NCI-H226 (cell line): Measurements from ENCODE around the gene ACTN3.
"Not testable (repeated sequence)": the region's sequence is repeated elsewhere in the genome, so short reads cannot be mapped to it uniquely, and the experiment has no call there.

ENCODE experiments used
- DNase-seq: peaks from one replicate; pipeline ENCODE4 v3.0.0-alpha.2; 2015

Gene ACTN3

GRCh38 chr11:66546368-66546965, at the start of gene ACTN3:
TSS of gene ACTN3 (plus strand) at chr11:66546903. CDS start at chr11:66546938, 35 bp downstream.
- DNase-seq: no peak

GRCh38 chr11:66497206-66497605, 49.5 kb upstream of the ACTN3 start:
- DNase-seq: no peak

GRCh38 chr11:66498506-66498905, 48.2 kb upstream of the ACTN3 start:
- no peak for DNase-seq

GRCh38 chr11:66505276-66505816, 41.4 kb upstream of the ACTN3 start:
- DNase-seq: no peak

- DNase-seq: no peak
These were observed 37.6 kb upstream of the ACTN3 start for GRCh38 chr11:66509131-66509561.

GRCh38 chr11:66510271-66510989, 36.3 kb upstream of the ACTN3 start, which contains the start of gene BBS1:
TSS of gene BBS1 (plus strand) at chr11:66510635. CDS start at chr11:66510660, 25 bp downstream.
- DNase-seq: peak; percentile 68

- no peak for DNase-seq
These were observed 35.7 kb upstream of the ACTN3 start for GRCh38 chr11:66510990-66511339.

- DNase-seq: no peak
These were observed 23.1 kb upstream of the ACTN3 start for GRCh38 chr11:66523611-66524010.

- DNase-seq: no peak
These were observed 22.2 kb upstream of the ACTN3 start for GRCh38 chr11:66524304-66525040.

- no peak for DNase-seq
These were observed 17.6 kb upstream of the ACTN3 start for GRCh38 chr11:66529069-66529468.

GRCh38 chr11:66529655-66530054, 17.0 kb upstream of the ACTN3 start:
- no peak for DNase-seq

GRCh38 chr11:66530927-66531709, 15.6 kb upstream of the ACTN3 start:
- no peak for DNase-seq

- DNase-seq: no peak
These were observed 14.9 kb upstream of the ACTN3 start for GRCh38 chr11:66531841-66532240.

GRCh38 chr11:66532784-66533183, 13.9 kb upstream of the ACTN3 start:
- DNase-seq: no peak

GRCh38 chr11:66539170-66539869, 7.4 kb upstream of the ACTN3 start:
- no peak for DNase-seq

GRCh38 chr11:66539870-66540213, 6.9 kb upstream of the ACTN3 start:
- DNase-seq: no peak

- DNase-seq: not testable (repeated sequence)
These were observed 6.1 kb upstream of the ACTN3 start for GRCh38 chr11:66540598-66540997.

- peak; percentile 23 for DNase-seq
These were observed 4.8 kb upstream of the ACTN3 start for GRCh38 chr11:66541892-66542291.

- peak; percentile 75 for DNase-seq
These were observed 4.3 kb upstream of the ACTN3 start for GRCh38 chr11:66542362-66542761.

GRCh38 chr11:66543263-66544107, 3.2 kb upstream of the ACTN3 start:
- DNase-seq: no peak

GRCh38 chr11:66544952-66545351, 1.8 kb upstream of the ACTN3 start:
- DNase-seq: not testable (repeated sequence)
